HepG2 (cell line): Measurements from ENCODE around the gene GZF1. TPM values are rescaled to one million over a fixed set of nuclear protein-coding genes. Genes with fewer than 3 reads are reported as not detected.

Experiments used
- ARNT ChIP-seq: fragments of 450-650 bp; IDR thresholded peaks from 2 replicates; pipeline ENCODE4 v1.6.1; 2017
- CCDC6 ChIP-seq: sonication (generic); formaldehyde crosslinking; IDR thresholded peaks from 2 replicates; pipeline ENCODE4 v1.8.1; 2022; ENCODE audit warnings: mild to moderate bottlenecking, missing genetic modification reagents, moderate library complexity
- CREB3 ChIP-seq: sonication (generic); formaldehyde crosslinking; IDR thresholded peaks from 2 replicates; pipeline ENCODE4 v1.5.0; 2020; ENCODE audit warnings: missing genetic modification reagents
- EED ChIP-seq: sonication (generic); formaldehyde crosslinking; IDR thresholded peaks from 2 replicates; pipeline ENCODE4 v1.5.0; 2020; ENCODE audit warnings: mild to moderate bottlenecking, missing genetic modification reagents
- FOXK1 ChIP-seq: sonication (generic); formaldehyde crosslinking; IDR thresholded peaks from 2 replicates; pipeline ENCODE4 v1.4.0; 2020; ENCODE audit warnings: low read depth, missing genetic modification reagents, borderline replicate concordance
- FUBP1 ChIP-seq: sonication (generic); formaldehyde crosslinking; IDR thresholded peaks from 2 replicates; pipeline ENCODE4 v1.5.1; 2020; ENCODE audit warnings: missing genetic modification reagents, mild to moderate bottlenecking, borderline replicate concordance
- GATA4 ChIP-seq: sonication (generic); IDR thresholded peaks from 2 replicates; pipeline ENCODE4 v1.6.1; 2016; ENCODE audit warnings: antibody characterized with exemption, low read depth, borderline replicate concordance
- HOXA5 ChIP-seq: sonication (generic); formaldehyde crosslinking; IDR thresholded peaks from 2 replicates; pipeline ENCODE4 v1.4.0; 2020; ENCODE audit warnings: missing genetic modification reagents
- MZF1 ChIP-seq: sonication (generic); formaldehyde crosslinking; IDR thresholded peaks from 2 replicates; pipeline ENCODE4 v1.8.1; 2023; ENCODE audit warnings: mild to moderate bottlenecking, missing genetic modification reagents, borderline replicate concordance
- NCOR1 ChIP-seq: fragments of 200-600 bp; sonication (generic); IDR thresholded peaks from 2 replicates; pipeline ENCODE4 v1.7.0; 2017; ENCODE audit warnings: antibody characterized with exemption, low read length, borderline replicate concordance
- NR2C2 ChIP-seq: sonication (generic); formaldehyde crosslinking; IDR thresholded peaks from 2 replicates; pipeline ENCODE4 v1.4.0; 2020; ENCODE audit warnings: missing genetic modification reagents, mild to moderate bottlenecking, moderate library complexity, borderline replicate concordance
- PCBP2 ChIP-seq: fragments of 200-400 bp; formaldehyde crosslinking; optimal IDR thresholded peaks from 2 replicates; pipeline ENCODE3; 2018; ENCODE audit warnings: low read length, low read depth; ENCODE audit not compliant: poor library complexity, severe bottlenecking
- RNF219 ChIP-seq: sonication (generic); formaldehyde crosslinking; IDR thresholded peaks from 2 replicates; pipeline ENCODE4 v1.5.0; 2020; ENCODE audit warnings: mild to moderate bottlenecking, missing genetic modification reagents
- SALL1 ChIP-seq: sonication (generic); formaldehyde crosslinking; IDR thresholded peaks from 2 replicates; pipeline ENCODE4 v1.8.0; 2022; ENCODE audit warnings: mild to moderate bottlenecking, missing genetic modification reagents
- SIX1 ChIP-seq: sonication (generic); formaldehyde crosslinking; IDR thresholded peaks from 2 replicates; pipeline ENCODE4 v1.4.0; 2020; ENCODE audit warnings: missing genetic modification reagents, borderline replicate concordance
- SMARCC2 ChIP-seq: fragments of 450-650 bp; IDR thresholded peaks from 2 replicates; pipeline ENCODE4 v1.6.1; 2017; ENCODE audit warnings: antibody characterized with exemption, mild to moderate bottlenecking
- TARDBP ChIP-seq: sonication (generic); formaldehyde crosslinking; IDR thresholded peaks from 2 replicates; pipeline ENCODE4 v1.8.0; 2022; ENCODE audit warnings: mild to moderate bottlenecking, missing genetic modification reagents
- ZNF331 ChIP-seq: sonication (generic); formaldehyde crosslinking; IDR thresholded peaks from 2 replicates; pipeline ENCODE4 v1.4.0; 2020; ENCODE audit warnings: missing genetic modification reagents
- ZNF337 ChIP-seq: sonication (generic); formaldehyde crosslinking; IDR thresholded peaks from 2 replicates; pipeline ENCODE4 v1.5.1; 2020; ENCODE audit warnings: missing genetic modification reagents, low read depth, mild to moderate bottlenecking, borderline replicate concordance
- ZNF513 ChIP-seq: sonication (generic); formaldehyde crosslinking; conservative IDR thresholded peaks from 2 replicates; pipeline ENCODE4 v1.5.0; 2020; ENCODE audit warnings: missing genetic modification reagents
- ZNF549 ChIP-seq: sonication (generic); formaldehyde crosslinking; IDR thresholded peaks from 2 replicates; pipeline ENCODE4 v1.5.0; 2020; ENCODE audit warnings: missing genetic modification reagents
- ZSCAN25 ChIP-seq: sonication (generic); formaldehyde crosslinking; IDR thresholded peaks from 2 replicates; pipeline ENCODE4 v1.8.0; 2022; ENCODE audit warnings: mild to moderate bottlenecking, missing genetic modification reagents
- polyA plus RNA-seq, 8 experiments: library from polyadenylated mRNA; depleted of rRNA in 3 of 8; stranded (reverse) in 7 of 8; unstranded in 1 of 8; fragments of >200 nt; fragmentation: Illumina TruSeq in 4 of 8; extraction: Trizol in 4 of 8; gene quantifications; 2 replicates each; pipeline versions ENCODE4 v1.2.1 to v1.2.3, GENCODE V29; 2011 to 2016; ENCODE audit warnings: low read depth in 4 of 8, missing spikeins in 1 of 8, mixed read lengths in 1 of 8; ENCODE audit not compliant: insufficient read depth in 1 of 8
- total RNA-seq, 5 experiments: library from RNA; depleted of rRNA; stranded (reverse); fragments of >200 nt; fragmentation: Illumina TruSeq; extraction: Trizol; gene quantifications; 2 replicates each; pipeline ENCODE4 v1.2.3, GENCODE V29; 2016; ENCODE audit warnings: low read depth in 1 of 5

The GZF1 gene
- total and polyA plus RNA-seq, 2 of the 13 experiments (the other 11 are each of a cell fraction or from before 2014, with no cell fraction given), result 16.9 to 26.0 TPM

- TF ChIP-seq ZNF337 (CRISPR knock-in tag) (no peak), FUBP1 (CRISPR knock-in tag) (no peak), ZNF513 (0 out of 2 replicates have a peak, but pooled peaks have one; percentile 12), RNF219 (CRISPR knock-in tag) (no peak), ZNF549 (CRISPR knock-in tag) (0 out of 2 replicates have a peak, but pooled peaks have one; percentile 9), FOXK1 (CRISPR knock-in tag) (peak; percentile 85; the same call in 1 of the 2 replicates), SALL1 (CRISPR knock-in tag) (peak; percentile 88), ZSCAN25 (CRISPR knock-in tag) (0 out of 2 replicates have a peak, but pooled peaks have one; percentile 29), TARDBP (peak; percentile 98), CREB3 (CRISPR knock-in tag) (no peak), HOXA5 (CRISPR knock-in tag) (peak; percentile 89), MZF1 (CRISPR knock-in tag) (0 out of 2 replicates have a peak, but pooled peaks have one; percentile 37), SMARCC2 (no peak), CCDC6 (CRISPR knock-in tag) (peak; percentile 72; the same call in 1 of the 2 replicates), PCBP2 (no peak), ZNF331 (CRISPR knock-in tag) (peak; percentile 89), EED (CRISPR knock-in tag) (peak; percentile 23; the same call in 1 of the 2 replicates), ARNT (no peak), SIX1 (CRISPR knock-in tag) (0 out of 2 replicates have a peak, but pooled peaks have one; percentile 37), NCOR1 (no peak), GATA4 (0 out of 2 replicates have a peak, but pooled peaks have one; percentile 47), NR2C2 (CRISPR knock-in tag) (peak; percentile 88)
Observed at GRCh38 chr20:23420943-23421931, 59.3 kb downstream of the GZF1 start, which contains the start of gene NAPB (continued).
